NCI-H345 treated with DMSO at 0.1 percent for 48 hours (cell line): ENCODE data around the gene CTF1.
"Not testable (repeated sequence)": the region's sequence is repeated elsewhere in the genome, so short reads cannot be mapped to it uniquely, and the experiment has no call there.

Experiments used
- DNase-seq: peaks from one replicate; lab custom pipeline; 2025; ENCODE audit not compliant: unreplicated experiment; lab: John Stamatoyannopoulos, UW

Gene CTF1

GRCh38 chr16:30896261-30896888, at the start of gene CTF1:
Gene CTF1 (plus strand): TSS chr16:30896614. CDS start chr16:30896644, 30 bp downstream.
- DNase-seq = peak; percentile 35

- no peak for DNase-seq
Observed at GRCh38 chr16:30846649-30847402, 49.6 kb upstream of the CTF1 start.

DNA sequence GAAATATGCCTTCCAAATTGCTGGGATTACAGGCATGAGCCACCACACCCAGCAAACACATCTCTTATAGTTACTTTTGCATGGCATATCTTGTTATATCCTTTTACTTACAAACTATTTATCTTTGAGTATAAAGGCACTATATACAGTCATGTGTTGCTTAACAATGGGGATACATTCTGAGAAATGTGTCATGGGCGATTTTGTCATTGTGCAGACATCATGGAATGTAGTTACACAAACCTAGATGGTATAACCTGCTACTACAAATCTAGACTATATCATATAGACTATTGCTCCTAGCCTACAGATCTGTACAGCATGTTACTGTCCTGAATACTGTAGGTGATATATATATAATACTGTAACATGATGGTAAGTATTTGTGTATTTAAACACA, 46.2 kb upstream of the CTF1 start:
- DNase-seq = no peak

- DNase-seq = no peak
Observed at GRCh38 chr16:30853758-30854157, 42.7 kb upstream of the CTF1 start.

DNA sequence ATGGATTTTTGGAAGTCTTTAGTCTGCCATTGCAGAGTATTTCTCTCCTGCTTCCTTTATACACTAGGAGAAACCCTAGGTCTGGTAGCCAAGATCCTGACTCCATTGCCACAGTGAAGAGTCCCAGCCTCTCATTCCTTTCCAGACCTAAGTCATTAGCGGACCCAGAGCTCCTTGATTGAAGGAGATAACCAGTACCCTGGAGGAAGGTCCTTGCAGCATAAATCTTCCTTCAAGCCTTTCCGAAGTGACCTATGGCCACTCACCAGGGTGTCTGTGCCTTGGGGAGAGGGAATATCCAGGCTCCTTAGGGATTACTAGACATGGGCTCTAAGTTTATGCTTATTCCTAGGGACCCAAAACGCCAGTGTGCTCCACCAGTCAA, 38.3 kb upstream of the CTF1 start:
- DNase-seq = no peak

DNA sequence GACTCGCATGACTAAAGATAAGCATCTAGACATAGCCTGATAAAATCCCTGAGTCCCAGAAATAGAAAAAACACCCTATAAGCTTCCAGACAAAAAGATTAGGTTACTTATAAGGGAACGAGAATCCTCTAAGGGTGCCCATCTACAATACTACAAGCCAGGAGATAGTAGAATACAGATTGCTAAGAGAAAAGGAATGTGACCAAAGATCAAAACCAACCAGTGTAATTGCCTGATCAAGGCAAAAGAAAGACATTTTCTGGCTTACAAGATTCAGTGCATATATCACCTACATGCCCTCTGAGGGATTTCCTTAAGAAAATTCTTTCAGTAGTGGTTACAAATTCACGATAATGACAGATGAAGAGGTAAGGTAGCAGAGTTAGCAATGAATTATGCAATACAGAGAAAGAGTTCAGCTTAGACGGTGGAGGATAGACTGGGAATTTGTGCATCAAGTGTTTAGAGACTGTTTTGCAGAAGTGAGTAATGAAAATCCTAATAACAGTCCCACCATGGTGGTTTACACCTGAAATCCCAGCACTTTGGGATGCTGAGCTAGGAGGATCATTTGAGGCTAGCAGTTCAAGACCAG, 37.5 kb upstream of the CTF1 start:
- no peak for DNase-seq

DNA sequence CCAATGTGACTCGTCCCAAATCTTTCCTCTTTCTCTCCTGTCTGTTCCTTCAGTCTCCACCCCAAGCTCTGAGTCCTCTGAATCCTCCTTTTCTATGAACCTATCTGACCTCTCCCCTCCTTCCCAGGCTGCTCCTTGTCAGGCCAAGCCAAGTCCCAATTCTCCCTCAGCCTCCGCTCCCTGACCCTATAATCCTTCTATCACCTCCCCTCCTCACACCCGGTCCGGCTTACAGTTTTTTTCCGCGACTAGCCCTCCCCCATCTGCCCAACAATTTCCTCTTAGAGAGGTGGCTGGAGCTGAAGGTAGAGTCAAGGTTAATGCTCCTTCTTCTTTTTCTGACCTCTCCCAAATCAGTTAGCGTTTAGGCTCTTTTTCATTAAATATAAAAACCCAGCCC, 35.7 kb upstream of the CTF1 start:
- DNase-seq = not testable (repeated sequence)

DNA sequence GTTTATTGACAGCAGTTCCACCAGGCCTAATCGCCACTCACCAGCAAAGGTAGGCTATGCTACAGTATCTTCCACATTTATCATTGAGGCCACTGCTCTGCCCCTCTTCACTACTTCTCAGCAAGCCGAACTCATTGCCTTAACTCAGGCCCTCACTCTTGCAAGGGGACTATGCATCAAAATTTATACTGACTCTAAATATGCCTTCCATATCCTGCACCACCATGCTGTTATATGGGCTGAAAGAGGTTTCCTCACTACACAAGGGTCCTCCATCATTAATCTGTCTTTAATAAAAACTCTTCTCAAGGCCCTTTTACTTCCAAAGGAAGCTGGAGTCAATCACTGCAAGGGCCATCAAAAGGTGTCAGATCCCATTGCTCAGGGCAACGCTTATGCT, 33.2 kb upstream of the CTF1 start:
- not testable (repeated sequence) for DNase-seq

GRCh38 chr16:30866031-30866430, 30.4 kb upstream of the CTF1 start:
- DNase-seq = no peak

DNA sequence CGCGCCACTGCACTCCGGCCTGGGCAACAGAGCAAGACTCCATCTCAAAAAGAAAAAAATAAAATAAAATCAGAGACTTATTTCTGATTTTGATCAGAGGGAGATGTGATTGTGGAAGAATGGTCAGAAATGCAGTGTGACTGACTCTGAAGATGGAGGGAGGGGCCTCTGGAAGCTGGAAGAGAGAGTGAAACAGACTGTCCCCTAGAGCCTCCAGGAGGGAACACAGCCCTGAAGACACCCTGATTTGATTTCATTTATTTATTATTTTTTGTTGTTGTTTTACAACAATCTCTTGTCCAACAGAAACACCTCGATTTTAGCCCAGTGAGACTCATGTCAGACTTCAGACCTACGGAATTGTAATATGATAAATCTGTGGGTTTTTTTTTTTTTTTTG, 28.7 kb upstream of the CTF1 start:
- DNase-seq = no peak

DNA sequence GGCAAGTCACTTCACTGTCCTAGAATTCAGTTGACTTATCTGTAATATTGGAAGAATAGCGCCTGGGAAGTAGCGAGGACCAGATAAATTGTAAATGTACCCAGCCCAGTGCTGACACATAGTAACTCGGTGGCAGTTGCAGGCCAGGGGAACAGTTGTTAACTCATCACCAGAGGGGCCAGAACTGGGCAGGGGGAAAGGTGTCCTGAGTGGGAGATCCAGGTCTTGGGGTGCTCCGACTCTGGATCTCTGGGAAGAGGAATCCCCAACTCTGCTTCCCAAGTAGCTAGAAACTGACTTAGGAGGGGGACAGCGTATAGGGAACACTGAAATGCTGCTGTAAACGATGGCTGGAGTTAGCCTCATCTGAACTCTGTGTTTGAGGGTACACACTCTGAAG, 25.5 kb upstream of the CTF1 start:
- no peak for DNase-seq

GRCh38 chr16:30874244-30874820, 22.1 kb upstream of the CTF1 start:
- DNase-seq = no peak

- DNase-seq = peak; percentile 95
Observed at GRCh38 chr16:30874821-30875717, 21.3 kb upstream of the CTF1 start.

GRCh38 chr16:30875871-30876801, 20.3 kb upstream of the CTF1 start:
- peak; percentile 64 for DNase-seq

- DNase-seq = no peak
Observed at GRCh38 chr16:30876867-30877266, 19.5 kb upstream of the CTF1 start.

DNA sequence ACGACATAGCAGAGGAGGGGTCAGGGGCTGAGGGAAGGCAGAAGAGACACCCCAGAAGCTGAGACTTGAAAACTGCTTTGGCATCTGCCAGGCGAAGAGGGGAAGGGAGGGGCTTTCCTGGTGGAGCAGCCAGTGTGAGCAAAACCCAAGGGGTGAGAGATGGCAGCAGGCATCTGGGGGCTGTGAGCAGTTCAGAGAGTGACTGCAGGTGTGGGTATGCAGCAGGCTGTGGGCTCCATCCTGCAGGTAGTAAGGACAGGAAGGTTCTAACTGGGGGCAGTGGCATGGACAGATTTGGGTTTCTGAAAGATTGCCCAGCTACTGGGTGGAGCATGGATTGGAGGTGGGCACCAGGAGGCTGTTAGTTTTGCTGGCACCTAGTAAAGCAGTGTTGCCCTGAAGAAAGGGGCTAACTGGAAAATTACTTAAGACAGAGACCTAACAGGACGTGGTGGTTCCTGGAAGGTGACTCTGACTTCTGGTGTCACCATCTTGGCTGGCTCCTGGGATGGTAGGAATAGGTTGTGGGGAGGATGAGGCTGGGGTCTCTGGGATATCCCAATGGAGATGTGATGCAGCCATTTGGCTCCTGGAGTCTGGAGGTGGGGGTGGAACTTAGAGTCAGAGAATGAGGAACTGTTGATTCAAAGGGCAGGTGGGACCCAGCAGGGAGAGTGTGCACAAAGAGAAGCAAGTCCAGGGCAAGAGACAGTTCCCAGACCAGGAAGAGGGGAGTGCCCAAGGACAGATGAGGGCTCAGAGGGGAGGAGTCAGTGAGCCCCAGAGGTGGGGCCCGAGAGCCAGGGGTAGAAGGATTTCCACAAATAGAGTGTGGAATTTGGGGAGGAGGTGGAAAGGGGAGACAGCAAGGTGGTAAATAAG, 13.7 kb upstream of the CTF1 start:
- no peak for DNase-seq

GRCh38 chr16:30884760-30885159, 11.7 kb upstream of the CTF1 start:
- no peak for DNase-seq

- DNase-seq = no peak
Observed at GRCh38 chr16:30885196-30885595, 11.2 kb upstream of the CTF1 start.

DNA sequence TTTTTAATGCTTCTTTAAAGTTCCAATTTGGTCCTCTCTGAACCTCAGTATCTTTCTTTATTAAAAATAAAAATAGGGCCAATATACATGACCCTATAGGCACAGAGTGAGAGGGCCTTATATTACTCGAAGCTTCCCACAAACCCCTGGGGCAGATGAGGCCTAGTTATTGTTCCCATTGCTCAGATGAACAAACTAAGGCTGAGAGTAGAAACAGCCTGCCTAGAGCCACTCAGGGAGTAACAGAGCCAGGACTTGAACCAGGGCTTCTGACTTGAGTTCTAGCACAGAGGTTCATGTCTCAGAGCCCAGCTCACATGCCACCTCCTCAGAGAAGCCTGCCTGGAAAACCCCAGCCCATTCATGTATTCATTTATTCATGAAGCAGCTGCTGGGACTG, 10.3 kb upstream of the CTF1 start:
- no peak for DNase-seq
